Endothelial cell of umbilical vein (primary cell): Measurements from ENCODE around the gene TMPRSS13. TPM values are rescaled to one million over a fixed set of nuclear protein-coding genes. Genes with fewer than 3 reads are reported as not detected.
"Not testable (repeated sequence)": the region's sequence is repeated elsewhere in the genome, so short reads cannot be mapped to it uniquely, and the experiment has no call there.

Experiments used
- BruUV-seq: library from RNA; stranded (reverse); fragments of 400-500 nt; replicated peaks from 2 replicates; lab custom pipeline; 2021; lab: Mats Ljungman, UMichigan
- CTCF ChIA-PET: fragments of 300-600, 350-600 bp; sonication (Branson Sonifier 250); formaldehyde crosslinking; loops from one replicate; lab custom pipeline; 2021; ENCODE audit warnings: antibody characterized with exemption, inconsistent platforms; lab: Charles Lee
- POLR2A ChIA-PET: fragments of 300-600, 350-600 bp; sonication (Branson Sonifier 250); formaldehyde crosslinking; loops from one replicate; lab custom pipeline; 2021; ENCODE audit warnings: antibody characterized with exemption, inconsistent platforms; lab: Charles Lee
- DNase-seq: peaks from one replicate; pipeline ENCODE4 v3.0.0-alpha.2; 2011; ENCODE audit warnings: low read depth, low spot score
- FAIRE-seq: peaks from 2 replicates; lab custom pipeline; 2011; peaks lifted over from hg19 to GRCh38; lab: Jason Lieb, UNC
- H2AFZ ChIP-seq: 2 replicates; pipeline ENCODE4 v1.6.0; 2012; ENCODE audit warnings: low read depth, low read length, control low read depth, inconsistent platforms
- H3K27ac ChIP-seq: 2 replicates; pipeline ENCODE4 v1.5.1; 2011; ENCODE audit warnings: low read depth, mild to moderate bottlenecking, control low read depth, low read length, moderate library complexity; ENCODE audit not compliant: insufficient read depth
- H3K27me3 ChIP-seq, 2 experiments: 2 replicates each; pipeline versions ENCODE4 v1.6.0 to v1.6.1; 2011; ENCODE audit warnings: low read length in 2 of 2, mixed read lengths in 1 of 2; ENCODE audit not compliant: control insufficient read depth in 2 of 2, insufficient read depth in 2 of 2
- H3K36me3 ChIP-seq, 2 experiments: 2 replicates in 1 of 2; 3 replicates in 1 of 2; pipeline ENCODE4 v1.5.1; 2011; ENCODE audit warnings: low read length in 2 of 2, mild to moderate bottlenecking in 1 of 2, moderate library complexity in 1 of 2; ENCODE audit not compliant: control insufficient read depth in 2 of 2, insufficient read depth in 2 of 2; ENCODE audit errors: extremely low read depth in 1 of 2
- H3K4me1 ChIP-seq: 3 replicates; pipeline ENCODE4 v1.5.1; 2011; ENCODE audit warnings: mild to moderate bottlenecking, low read length; ENCODE audit not compliant: control insufficient read depth, insufficient read depth; ENCODE audit errors: extremely low read depth
- H3K4me2 ChIP-seq: 2 replicates; pipeline ENCODE4 v1.6.1; 2011; ENCODE audit warnings: low read length, control low read depth, mixed read lengths; ENCODE audit not compliant: insufficient read depth
- H3K4me3 ChIP-seq, 3 experiments: fragments of 200-600 bp in 1 of 3; sonication (generic), shearing (Covaris generic) in 1 of 3; replicated peaks in 1 of 3; 2 replicates each; pipeline ENCODE4 v1.5.1; 2011 to 2016; ENCODE audit warnings: control low read depth in 3 of 3, low read length in 3 of 3, mild to moderate bottlenecking in 2 of 3, inconsistent platforms in 1 of 3, low read depth in 1 of 3, moderate library complexity in 1 of 3; ENCODE audit not compliant: insufficient read depth in 1 of 3
- H3K79me2 ChIP-seq: 2 replicates; pipeline ENCODE4 v1.6.0; 2012; ENCODE audit warnings: low read length, inconsistent platforms; ENCODE audit not compliant: control insufficient read depth, insufficient read depth
- H3K9ac ChIP-seq: replicated peaks from 2 replicates; pipeline ENCODE3; 2011; ENCODE audit warnings: low read length, control low read depth; ENCODE audit not compliant: insufficient read depth; ENCODE audit errors: extremely low read depth
- H3K9me1 ChIP-seq: replicated peaks from 3 replicates; pipeline ENCODE4 v1.6.0; 2011; ENCODE audit warnings: mild to moderate bottlenecking, low read length; ENCODE audit not compliant: control insufficient read depth, insufficient read depth; ENCODE audit errors: extremely low read depth
- H3K9me3 ChIP-seq: replicated peaks from 2 replicates; pipeline ENCODE4 v1.5.1; 2012; ENCODE audit warnings: low read length, inconsistent platforms; ENCODE audit not compliant: control insufficient read depth, insufficient read depth
- H4K20me1 ChIP-seq: replicated peaks from 2 replicates; pipeline ENCODE3; 2011; ENCODE audit warnings: mild to moderate bottlenecking, low read length; ENCODE audit not compliant: control insufficient read depth, insufficient read depth; ENCODE audit errors: extremely low read depth
- CTCF ChIP-seq, 2 donors: IDR thresholded peaks; 1 replicate in 1 of 2; 2 replicates in 1 of 2; pipeline ENCODE4 v1.5.1; 2011; ENCODE audit warnings: low read length in 2 of 2, mild to moderate bottlenecking in 2 of 2, moderate library complexity in 2 of 2, control low read depth in 1 of 2, inconsistent platforms in 1 of 2, low read depth in 1 of 2; ENCODE audit not compliant: insufficient read depth in 1 of 2; ENCODE audit errors: extremely low read depth in 1 of 2
- dilution Hi-C: fragments of 300-500 bp; cut with MboI; formaldehyde crosslinking; loops from one replicate; pipeline ENCODE4 v1.15.0; 2019; ENCODE audit warnings: low sequenced_read_pairs; ENCODE audit not compliant: extremely low pct_ligation_motif_present
- intact Hi-C: fragments of 100-400 bp; cut with micrococcal nuclease; formaldehyde crosslinking; loops from one replicate; pipeline ENCODE4 v1.10.0; 2022
- polyA plus RNA-seq, 4 experiments: library from polyadenylated mRNA; depleted of rRNA in 3 of 4; stranded (reverse) in 3 of 4; unstranded in 1 of 4; fragments of >200 nt; gene quantifications; 2 replicates each; pipeline versions ENCODE4 v1.2.1 to v1.2.3, GENCODE V29; 2011 to 2012; ENCODE audit warnings: missing spikeins in 1 of 4
- total RNA-seq: library from RNA; stranded (reverse); gene quantifications from 2 replicates; pipeline ENCODE4 v1.2.3, GENCODE V29; 2021

The TMPRSS13 gene
- total and polyA plus RNA-seq, 2 donors (not counting 3 experiments of a cell fraction or from before 2014, with no cell fraction given) = 0.22 to 0.46 TPM

GRCh38 chr11:117866526-117866925 lies 62.7 kb downstream of the TMPRSS13 start:
- Histone ChIP-seq H3K4me3 (no peak overlapping the region), H3K4me2 (no peak overlapping the region), H3K36me3 (no peaks in the 10 kb centered on the region), H3K9me1 (no peaks in the 10 kb centered on the region), H3K9me3 (no peaks in the 10 kb centered on the region), H3K27ac (no peak overlapping the region), H2AFZ (no peak overlapping the region), H3K4me1 (peaks cover 4% of the 10 kb centered on the region), H4K20me1 (no peaks in the 10 kb centered on the region), H3K27me3 (no peaks in the 10 kb centered on the region), H3K9ac (no peak overlapping the region), H3K79me2 (no peaks in the 10 kb centered on the region)
- BruUV-seq = no TSS peak
- dilution Hi-C loops = no loop called here
- ChIA-PET POLR2A (no interaction called here), CTCF (interaction anchor here (2.0 kb wide), 1 partner anchor 80 kb away, joined by 7 read pairs; no protein-coding TSS in a partner anchor)
- intact Hi-C loops = no loop called here
- no peak for TF ChIP-seq CTCF (IDR thresholded peaks at IDR 0.05; ENCODE audit: extremely low read depth in 1 of 2, insufficient read depth in 1 of 2, low read depth in 1 of 2, low read length in 2 of 2)
- no peak for FAIRE-seq
- DNase-seq = no peak

DNA sequence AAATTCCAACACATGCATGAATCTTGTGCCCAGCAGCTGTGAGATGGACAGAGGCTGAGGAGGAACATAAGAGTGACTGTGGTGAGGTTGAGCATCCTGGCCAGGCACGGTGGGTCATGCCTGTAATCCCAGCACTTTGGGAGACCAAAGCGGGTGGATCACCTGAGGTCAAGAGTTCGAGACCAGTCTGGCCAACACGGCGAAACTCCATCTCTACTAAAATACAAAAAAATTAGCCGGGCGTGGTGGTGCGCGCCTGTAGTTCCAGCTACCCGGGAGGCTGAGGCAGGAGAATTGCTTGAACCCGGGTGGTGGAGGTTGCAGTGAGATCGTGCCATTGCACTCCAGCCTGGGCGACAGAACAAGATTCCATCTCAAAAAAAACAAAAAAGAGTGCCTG lies 63.7 kb downstream of the TMPRSS13 start:
- H3K79me2 ChIP-seq, FAIRE-seq, dilution Hi-C loops, H4K20me1 ChIP-seq, H3K9ac ChIP-seq, H3K27ac ChIP-seq, H3K4me3 ChIP-seq, H3K4me2 ChIP-seq, POLR2A ChIA-PET, H3K9me1 ChIP-seq, BruUV-seq, H3K36me3 ChIP-seq, intact Hi-C loops, H2AFZ ChIP-seq, H3K4me1 ChIP-seq, H3K27me3 ChIP-seq, H3K9me3 ChIP-seq, DNase-seq: not testable (repeated sequence)
- CTCF ChIA-PET = interaction anchor here (1.1 to 2.0 kb wide), 2 partner anchors 81 to 253 kb away, joined by 3 to 7 read pairs; no protein-coding TSS in a partner anchor
